Measurements from ENCODE around the gene TPSG1.
"Not testable (repeated sequence)": the region's sequence is repeated elsewhere in the genome, so short reads cannot be mapped to it uniquely, and the experiment has no call there.

Gene TPSG1

DNA sequence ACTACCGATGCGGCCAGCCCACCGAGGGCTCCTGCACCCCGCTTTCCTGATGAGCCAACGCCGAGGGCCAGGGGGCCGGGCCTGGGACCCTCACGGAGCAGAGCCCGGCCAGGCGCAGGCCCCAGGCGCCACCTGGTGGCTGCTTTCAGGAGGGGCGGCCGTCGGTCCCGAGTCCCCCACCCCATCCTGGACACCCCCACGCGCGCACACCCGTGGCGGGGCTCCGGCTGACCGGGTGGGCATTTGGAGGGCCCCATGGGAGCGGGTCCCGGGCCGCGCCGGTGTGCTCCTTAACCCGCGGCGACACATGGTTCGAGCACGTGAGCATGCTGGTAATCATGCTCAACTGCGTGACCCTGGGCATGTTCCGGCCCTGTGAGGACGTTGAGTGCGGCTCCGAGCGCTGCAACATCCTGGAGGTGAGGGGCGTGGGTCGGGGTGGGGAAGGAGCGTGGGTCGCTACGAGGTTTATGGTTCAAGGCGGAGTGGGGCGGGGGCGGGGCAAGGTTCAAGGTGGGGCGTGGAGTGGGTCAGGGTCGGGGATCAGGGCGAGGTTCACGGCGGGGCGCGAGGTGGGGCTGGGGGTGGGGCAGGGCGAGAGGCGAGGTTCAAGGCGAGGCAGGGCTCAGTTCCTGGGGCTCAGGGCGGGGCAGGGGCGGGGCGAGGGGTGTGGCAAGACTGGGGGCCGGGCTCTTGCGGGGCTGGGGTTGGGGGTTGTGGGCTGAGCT, 30.2 kb downstream of the TPSG1 start:
- DNase-seq (ENCODE audit: low read depth) = no peak

DNA sequence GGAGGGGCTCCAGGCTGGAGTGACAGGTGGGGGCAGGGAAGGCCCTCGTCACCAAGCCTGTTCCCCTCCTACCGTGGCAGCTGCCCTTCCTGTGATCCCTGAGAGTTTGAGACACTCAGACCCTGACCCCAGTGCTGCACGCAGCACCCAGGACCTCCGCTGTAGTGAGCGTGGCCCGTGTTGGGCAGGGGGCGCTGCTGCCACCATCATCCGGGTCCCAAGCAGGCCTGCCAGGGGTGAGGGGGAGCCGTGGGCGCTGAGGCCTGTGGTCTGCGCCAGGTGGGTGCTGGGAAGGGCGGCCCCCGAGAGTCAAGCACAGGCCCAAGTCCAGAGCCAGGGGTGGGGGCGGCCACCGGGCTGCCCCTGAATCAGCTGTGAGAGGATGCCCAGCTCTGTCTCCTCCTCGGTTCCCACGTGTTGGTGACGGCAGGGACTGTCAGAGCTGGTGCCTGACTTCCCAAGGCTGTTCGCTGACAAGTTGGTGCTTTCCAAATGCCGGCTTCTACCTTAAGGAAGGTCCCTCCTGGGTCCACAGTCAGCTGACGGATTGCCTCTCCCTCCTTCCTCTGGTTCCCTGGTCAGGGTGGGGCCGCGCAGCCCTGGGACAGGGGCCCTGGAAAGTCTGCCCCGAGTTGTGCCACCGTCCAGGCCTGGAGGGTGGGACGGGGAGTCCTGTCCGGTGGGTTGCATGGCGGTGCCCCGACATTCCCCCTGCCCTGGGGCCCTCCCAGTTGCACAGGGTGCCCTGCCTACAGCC, 31.1 kb downstream of the TPSG1 start:
- DNase-seq (ENCODE audit: low read depth) = no peak

DNA sequence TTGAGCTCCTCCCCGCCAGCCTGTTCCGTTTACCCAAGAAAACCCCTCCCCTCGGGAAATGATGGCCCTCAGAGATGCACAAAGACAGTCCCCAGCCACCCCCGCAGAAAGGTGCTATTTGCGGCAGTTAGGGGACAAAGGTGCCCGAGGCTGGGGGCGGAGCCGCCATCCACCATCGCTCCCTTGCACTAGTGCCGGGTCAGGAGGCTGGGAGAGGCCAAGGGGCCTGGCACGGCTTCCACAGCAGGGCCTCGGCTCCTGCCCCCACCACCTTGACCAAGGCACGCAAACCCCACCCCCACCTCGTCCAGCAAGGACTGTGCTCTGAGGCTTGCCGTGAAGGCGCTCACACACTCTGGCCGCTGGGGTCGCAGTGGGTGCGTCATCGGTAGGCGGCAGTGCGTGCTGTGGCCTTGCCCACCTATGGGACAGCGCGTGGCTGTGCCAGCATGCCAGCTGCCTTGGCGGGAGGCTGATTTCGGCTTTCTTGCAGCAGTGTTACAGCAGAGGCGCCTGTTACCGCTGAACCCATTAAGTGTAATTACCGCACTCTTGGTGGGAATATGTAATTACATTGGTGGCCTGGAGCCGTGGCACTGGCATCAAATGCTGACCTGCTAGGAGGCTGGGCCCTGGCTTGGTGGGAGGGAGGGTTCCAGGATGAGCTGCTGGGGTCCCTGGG, 31.8 kb downstream of the TPSG1 start:
- no peak for DNase-seq (ENCODE audit: low read depth)

DNA sequence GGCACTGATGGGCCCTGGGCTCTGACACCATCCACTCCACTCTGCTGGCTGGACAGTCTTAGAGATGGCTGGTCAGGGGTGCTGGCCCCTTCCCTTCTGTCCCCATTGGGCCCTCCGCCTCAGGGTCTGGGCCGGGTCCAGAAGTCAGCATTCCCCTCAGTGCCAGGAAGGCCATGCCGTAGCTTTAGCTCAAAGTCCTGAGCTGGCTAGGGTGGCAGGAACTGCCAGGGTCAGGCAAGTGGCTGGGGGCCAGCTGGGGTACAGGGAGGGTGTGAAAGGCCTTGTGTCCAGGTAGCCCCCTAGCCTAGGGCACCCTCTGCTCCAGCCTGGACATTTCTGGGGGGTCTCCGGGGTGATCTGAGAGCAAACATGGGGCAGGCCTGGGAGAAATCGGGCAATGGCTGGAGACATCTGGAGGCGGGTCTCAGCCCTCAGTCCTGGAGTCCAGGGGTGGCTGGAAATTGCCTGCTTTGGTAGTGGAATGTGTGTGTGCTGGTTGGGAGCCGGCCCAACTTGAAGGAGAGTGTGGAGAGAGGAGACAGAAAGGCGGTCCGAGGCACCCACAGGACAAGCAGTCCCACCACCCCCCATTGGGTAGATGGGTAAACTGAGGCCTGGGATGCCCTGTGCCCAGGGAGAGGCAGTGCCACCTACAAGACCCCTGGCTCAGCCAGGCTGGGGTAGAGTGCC, 32.5 kb downstream of the TPSG1 start:
- DNase-seq (ENCODE audit: low read depth) = no peak

DNA sequence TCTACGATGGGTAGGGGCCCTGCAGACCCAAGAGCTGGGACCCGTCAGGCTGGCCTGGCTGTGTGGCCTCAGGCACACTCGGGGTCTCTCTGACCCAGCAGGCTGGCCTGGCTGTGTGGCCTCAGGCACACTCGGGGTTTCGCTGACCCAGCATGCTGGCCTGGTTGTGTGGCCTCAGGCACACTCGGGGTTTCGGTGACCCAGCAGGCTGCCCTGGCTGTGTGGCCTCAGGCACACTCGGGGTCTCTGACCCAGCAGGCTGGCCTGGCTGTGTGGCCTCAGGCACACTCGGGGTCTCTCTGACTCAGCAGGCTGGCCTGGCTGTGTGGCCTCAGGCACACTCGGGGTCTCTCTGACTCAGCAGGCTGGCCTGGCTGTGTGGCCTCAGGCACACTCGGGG, 34.3 kb downstream of the TPSG1 start:
- not testable (repeated sequence) for DNase-seq (ENCODE audit: low read depth)

DNA sequence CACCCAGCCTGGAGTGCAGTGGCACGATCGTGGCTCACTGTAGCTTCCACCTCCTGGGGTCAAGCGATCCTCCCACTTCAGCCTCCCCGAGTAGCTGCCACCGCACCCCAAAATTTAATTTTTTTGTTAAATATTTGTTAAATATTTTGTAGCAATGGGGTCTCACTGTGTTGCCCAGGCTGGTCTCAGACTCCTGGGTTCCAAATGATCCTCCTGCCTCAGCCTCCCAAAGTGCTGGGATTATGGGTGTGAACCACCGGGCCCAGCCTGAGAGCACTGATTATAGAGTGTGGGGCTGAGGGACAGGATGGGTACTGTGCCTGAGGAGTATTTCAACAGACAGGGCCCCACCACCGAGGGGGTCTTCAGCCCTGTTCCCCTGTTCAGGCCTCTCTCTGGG, 35.6 kb downstream of the TPSG1 start:
- DNase-seq (ENCODE audit: low read depth) = no peak

DNA sequence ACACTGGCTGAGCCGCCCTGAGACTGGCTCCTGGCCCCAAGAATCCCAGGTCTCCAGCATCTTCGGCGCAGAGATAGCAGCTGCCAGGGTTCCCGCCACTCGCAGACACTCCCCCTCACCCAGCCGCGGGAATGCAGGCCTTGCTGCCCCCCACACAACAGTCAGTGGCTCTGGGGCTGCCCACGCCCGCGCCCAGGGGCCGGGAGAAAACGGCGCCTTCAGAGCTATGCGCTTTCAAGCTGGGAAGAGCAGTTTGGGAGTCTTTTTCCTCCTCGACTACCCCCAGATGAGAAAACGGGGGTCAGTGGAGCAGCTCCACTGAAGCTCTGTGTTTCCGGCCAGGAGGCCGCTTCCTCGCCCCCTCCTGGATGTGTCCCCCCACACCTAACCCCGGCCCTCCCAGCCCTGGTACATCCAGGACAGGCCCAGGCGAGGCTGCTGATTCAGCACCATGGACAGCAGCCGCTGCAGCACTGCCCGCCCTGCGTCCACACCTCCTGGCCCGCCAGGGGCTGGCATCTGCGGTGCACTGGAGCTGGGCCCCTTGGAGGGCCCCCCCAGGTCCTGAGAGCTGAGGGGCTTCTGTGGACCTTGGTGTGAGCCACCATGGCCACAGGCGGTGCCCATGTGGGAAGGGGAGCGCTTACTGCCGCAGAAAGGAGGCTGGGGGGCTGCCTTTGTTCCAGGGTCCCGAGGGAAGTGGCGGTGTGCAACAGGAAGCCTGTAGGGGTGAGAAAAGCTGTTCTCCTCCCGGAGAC, 36.5 kb downstream of the TPSG1 start:
- DNase-seq (ENCODE audit: low read depth) = peak; percentile 33

DNA sequence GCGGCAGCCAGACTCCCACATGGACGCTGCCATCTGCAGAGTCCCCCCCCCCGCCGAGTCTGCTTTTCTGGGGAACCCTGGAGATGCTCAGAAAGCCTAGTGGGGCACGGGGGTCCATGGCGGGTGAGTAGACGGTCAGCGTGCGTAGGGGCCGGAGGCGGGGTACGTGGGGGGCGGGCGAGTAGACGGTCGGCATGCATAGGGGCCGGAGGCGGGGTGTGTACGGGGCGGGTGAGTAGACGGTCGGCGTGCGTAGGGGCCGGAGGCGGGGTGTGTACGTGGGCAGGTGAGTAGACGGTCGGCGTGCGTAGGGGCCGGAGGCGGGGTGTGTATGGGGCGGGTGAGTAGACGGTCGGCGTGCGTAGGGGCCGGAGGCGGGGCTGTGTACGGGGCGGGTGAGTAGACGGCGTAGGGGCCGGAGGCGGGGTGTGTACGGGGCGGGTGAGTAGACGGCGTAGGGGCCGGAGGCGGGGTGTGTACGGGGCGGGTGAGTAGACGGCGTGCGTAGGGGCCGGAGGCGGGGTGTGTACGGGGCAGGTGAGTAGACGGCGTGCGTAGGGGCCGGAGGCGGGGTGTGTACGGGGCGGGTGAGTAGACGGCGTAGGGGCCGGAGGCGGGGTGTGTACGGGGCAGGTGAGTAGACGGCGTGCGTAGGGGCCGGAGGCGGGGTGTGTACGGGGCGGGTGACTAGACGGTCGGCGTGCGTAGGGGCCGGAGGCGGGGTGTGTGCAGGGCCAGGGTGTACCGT, 39.4 kb downstream of the TPSG1 start:
- not testable (repeated sequence) for DNase-seq (ENCODE audit: low read depth)

DNA sequence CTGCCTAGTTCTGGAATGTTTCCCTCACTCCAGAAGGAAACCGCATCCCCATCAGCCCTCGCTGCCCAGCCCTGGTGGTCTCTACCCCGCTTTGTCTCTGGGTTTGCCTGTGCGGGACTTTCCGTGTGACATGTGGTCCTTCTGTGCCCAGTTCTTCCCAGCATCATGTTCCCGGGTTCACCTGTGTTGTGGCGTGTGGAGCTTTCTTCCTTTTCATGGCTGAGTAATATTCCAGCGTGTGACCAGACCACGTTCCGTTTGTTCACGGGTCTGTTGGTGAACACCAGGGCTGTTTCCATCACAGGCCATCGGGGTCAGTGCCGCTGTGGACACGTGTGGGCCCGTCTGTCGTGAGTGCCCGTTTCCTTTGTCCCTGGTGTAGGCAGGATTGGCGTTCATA, 40.1 kb downstream of the TPSG1 start:
- DNase-seq (ENCODE audit: low read depth) = no peak

DNA sequence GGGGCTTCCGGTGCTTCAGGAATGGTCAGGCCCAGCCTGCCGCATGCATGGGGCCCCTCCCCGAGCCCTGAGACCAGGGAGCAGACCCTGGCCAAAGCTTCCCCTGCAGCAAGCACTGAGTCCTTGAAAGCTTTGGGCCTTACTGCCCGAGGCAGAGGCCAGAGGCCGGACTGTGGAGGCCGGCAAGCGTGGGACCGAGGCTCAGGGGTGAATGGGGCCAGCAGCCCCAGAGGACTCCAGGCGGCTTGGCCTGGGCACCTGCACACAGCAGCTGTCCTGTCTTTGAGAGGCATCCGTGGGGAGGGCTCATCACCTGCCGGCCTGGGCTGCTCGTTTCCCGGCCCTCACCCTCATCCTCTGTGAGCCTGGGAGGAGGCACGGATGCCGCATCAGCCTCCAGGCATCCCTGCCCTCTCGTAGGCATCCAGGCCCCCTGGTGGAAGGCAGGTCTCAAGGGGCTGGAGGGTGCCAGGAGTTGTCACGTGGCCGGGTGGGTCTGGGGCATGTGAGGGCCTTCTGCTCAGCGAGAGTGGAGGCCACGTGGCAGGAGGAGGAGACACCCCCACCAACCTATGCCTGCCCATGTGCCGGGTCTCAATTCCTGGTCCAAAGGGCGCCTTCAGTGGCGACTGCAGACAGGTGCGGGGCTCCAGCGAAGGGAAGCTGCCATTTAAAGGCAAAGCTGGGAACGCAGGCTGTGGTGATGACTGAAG, 40.8 kb downstream of the TPSG1 start:
- no peak for DNase-seq (ENCODE audit: low read depth)

DNA sequence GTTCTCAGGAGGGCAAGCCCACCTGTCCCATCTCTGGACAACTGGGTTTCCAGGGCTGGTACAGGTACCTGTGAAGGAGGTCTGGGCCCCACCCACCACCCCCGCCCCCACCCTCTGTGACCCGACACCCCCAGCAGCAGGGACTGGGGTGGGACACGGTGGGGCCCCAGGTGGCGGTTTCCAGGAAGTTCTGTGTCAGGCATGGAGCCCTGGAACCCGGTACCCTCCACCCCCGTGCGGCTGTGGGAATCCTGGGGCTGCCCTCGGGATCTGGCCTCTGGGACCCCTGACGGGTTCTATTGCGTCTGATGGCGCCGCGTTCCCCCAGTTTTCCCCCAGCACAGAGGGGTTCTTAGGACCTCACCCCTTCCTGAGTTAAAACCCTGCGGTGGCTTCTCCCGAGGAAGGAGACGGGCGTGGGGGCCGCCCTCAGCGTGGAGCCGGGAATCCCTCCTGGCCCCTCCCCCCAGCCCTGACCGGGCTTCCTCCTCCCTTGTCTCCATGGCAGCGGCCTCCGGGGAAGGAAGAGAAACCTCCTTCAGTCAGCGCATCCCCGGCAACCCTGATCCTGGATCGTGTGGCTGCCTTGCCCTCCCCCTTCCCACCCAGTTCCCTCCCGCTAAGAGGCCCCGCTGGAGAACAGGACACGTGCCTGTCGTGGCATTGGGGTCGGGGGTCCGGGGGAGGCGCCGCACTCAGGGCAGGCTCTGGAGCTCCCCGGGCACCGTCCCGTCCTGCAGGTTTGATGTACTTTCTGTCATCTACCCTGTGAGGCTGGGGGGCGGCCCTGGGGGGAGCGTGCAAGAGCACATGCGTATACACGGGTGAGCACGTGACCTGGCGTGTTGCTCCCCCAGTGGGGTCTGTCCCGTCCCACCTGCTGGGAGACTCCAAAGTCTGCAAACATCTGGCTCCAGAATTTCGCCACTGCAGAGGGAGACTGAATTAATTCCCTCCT, 41.8 kb downstream of the TPSG1 start:
- no peak for DNase-seq (ENCODE audit: low read depth)

DNA sequence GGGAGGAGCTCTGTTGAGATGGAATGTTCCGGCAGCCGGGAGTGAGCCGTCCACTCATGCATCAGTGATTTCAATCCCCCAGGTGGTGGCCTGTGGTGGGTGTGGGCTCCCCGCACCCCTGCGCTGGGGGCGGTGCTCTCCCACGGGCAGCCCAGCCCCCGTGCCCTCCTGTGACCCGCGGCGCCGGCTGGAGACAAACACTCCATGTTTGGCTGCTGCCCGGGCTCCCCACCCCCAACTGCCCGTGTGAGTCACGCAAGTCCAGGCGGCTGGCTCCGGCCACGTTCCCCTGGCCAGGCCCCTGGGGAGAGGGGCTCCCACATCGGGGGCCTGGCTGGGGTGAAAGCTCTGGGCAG, 42.8 kb downstream of the TPSG1 start:
- no peak for DNase-seq (ENCODE audit: low read depth)

DNA sequence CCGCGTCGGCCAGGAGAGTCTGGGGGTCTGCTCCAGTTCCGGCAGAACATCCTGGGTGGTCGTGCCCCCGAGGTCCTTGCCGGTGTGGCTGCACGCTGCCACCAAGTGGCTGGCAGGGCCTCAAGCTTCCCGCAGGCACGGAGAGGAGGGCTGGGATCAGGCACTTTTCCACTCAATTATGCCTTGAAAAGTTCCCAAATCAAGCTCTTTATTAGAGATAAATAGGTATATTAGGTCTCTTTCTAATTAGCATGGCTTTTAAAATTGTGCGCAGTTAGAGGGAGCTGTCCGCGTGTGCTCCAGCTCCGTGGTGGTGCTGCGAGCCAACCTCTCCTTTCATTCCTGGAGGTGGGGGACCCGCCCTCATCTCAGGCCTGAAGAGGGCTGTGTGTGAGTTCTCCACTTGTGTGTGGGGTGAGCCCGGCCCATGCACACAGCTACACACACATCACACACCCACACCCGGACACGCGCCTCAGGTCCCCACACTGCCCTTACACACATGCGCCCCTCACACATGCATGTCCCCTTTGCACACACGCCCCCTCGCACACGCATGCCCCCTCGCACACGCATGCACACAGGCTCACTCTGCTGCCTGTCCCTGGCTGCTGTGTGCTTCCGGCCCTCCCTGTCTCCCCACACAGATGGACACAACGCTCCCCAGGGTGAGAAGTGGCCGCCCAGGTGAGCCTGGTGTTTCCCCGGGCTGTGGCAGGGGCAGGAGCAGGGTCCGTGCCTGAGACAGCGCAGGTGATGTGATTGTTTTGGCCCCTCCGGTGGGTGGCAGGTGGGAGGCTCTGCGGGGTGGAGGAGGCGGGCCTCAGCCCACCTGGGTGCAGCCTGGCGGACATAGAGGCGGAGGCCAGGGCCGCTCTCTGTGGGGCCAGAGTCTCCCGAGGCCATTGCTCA, 43.4 kb downstream of the TPSG1 start:
- DNase-seq (ENCODE audit: low read depth) = no peak

DNA sequence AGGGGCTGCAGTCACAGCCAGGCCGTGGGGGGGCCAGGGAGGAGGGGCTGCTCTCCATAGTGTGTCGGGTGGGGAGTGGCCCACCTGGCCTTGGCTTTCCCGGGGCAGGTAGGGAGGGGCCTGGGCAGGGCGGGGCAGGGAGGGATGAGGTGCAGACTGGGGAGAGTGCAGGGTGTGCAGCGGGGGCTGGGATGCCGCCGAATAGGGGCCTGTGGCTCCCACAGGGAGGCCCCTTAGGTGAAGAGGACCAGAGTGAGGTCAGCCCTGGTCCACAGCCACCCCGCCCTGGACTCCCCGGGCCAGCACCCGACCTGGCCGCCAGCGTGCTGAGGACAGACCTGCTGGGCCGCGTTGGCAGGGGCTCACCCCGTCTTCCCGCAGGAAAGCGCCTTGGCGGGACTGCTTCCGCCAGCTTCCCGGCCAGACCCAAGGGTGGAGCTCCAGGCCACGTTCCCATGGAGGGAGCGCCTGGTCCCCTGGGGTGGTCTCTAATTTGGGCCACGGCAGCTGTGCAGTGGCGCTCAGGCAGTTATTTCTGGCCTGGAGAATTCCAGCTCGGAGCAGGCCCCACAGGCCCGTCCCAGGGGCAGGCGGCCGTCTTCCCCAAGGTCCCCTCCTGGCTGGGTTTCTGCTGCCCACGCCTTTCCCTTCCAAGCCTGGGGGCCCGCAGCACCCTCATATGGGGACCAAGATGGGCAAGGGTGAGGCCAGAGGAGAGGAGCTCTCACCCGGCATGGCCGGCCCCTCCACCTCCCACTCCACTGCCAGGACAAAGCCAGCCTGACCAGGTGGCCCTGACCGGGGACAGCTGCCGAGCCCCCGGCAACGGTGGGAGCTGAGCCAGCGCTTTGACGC, 44.3 kb downstream of the TPSG1 start:
- DNase-seq (ENCODE audit: low read depth) = no peak

DNA sequence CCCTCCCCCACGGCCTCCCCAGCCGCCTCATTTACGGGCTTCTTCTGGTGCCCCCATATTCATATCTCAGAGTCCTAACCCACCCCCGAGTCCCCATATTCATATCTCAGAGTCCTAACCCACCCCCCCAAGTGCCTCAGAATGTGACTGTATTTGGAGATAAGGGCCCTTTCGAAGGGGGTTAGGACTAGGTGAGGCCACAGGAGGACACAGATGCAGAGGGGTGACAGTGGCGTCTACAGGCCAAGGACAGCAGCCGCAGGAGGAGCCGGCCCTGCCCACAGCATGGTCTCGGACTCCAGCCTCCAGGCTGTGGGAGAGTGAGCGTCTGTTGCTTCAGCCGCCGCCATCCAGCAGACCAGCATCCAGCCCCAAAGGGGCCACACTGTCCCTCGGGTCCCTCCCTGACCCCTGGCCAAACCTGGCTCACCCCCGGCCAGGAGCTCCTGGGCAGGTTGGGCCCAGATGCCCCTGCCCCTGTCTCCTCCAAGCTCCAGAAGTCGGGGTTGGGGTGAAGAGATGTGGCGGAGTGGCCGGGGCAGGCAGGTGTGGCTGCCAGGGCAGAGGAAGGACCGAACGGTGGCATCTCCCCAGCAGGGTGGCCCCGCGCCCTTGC, 46.7 kb downstream of the TPSG1 start:
- DNase-seq (ENCODE audit: low read depth) = no peak

DNA sequence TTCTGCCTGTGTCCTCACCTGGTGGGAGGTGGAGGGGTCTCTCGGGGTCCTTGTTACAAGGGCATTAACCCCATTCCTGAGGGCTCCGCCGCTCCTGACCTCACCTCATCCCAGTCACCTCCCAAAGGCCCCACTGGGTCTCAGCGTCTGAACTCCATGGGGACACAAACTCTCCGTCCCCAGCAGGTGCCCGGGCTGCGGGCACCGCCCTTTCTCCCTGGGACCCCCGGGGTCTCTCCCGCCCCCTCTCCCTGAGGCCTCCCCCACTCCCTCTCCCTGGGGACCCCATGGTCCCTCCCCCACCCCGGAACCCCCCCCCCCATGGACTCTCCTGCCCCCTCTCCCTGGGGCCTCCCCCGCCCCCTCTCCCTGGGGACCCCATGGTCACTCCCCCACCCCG, 47.3 kb downstream of the TPSG1 start:
- no peak for DNase-seq (ENCODE audit: low read depth)

DNA sequence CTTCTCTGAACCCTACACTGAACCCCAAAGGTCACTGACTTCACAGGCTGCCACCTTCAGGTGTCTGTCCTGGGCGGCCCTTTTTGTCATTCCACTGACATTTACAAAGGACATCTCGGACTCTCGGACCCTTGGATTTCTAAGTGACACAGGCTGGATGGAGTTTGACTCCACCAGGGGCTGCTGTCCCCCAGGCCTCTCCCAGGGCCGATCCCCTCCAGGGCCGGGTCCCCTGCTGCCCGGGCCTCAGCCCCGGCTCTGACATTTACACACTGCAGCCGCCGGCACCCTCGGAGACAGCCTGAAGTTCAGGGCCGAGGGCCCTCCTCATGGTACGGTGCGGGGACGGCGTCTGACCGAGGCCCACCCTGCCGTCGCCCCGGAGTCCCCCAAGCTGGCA, 48.0 kb downstream of the TPSG1 start:
- no peak for DNase-seq (ENCODE audit: low read depth)
